Skeletal muscle tissue (tissue), 4 donors: Measurements from ENCODE around the gene CFAP100. TPM values are rescaled to one million over a fixed set of nuclear protein-coding genes. Genes with fewer than 3 reads are reported as not detected.
A peak's percentile ranks its signal among the peaks of the same experiment; 100 is the strongest.

Source experiments
- H3K27ac ChIP-seq: one replicate; pipeline ENCODE4 v1.7.0; 2013; ENCODE audit warnings: mild to moderate bottlenecking, low read depth, low read length, inconsistent platforms
- H3K27me3 ChIP-seq, 3 donors: one replicate each; pipeline ENCODE4 v1.7.0; 2013; ENCODE audit warnings: low read length in 3 of 3; ENCODE audit not compliant: control insufficient read depth in 3 of 3, insufficient read depth in 3 of 3
- H3K36me3 ChIP-seq, 3 donors: one replicate each; pipeline ENCODE4 v1.7.0; 2013; ENCODE audit warnings: low read length in 3 of 3; ENCODE audit not compliant: control insufficient read depth in 3 of 3, insufficient read depth in 3 of 3
- H3K4me1 ChIP-seq, 3 donors: one replicate each; pipeline ENCODE4 v1.7.0; 2013; ENCODE audit warnings: low read length in 3 of 3, mild to moderate bottlenecking in 3 of 3; ENCODE audit not compliant: control insufficient read depth in 3 of 3, insufficient read depth in 3 of 3
- H3K4me3 ChIP-seq, 3 donors: one replicate each; pipeline ENCODE4 v1.7.0; 2013; ENCODE audit warnings: low read length in 3 of 3
- H3K9ac ChIP-seq, 3 donors: one replicate each; pipeline ENCODE4 v1.7.0; 2013; ENCODE audit warnings: low read length in 3 of 3, mild to moderate bottlenecking in 3 of 3, moderate library complexity in 2 of 3, low read depth in 1 of 3
- H3K9me3 ChIP-seq, 3 donors: one replicate each; pipeline ENCODE4 v1.7.0; 2013; ENCODE audit warnings: low read length in 3 of 3; ENCODE audit not compliant: control insufficient read depth in 3 of 3
- total RNA-seq: library from RNA; depleted of rRNA; stranded (reverse); fragments of >200 nt; gene quantifications from one replicate; pipeline ENCODE4 v1.2.3, GENCODE V29; 2014
- donor health status: Osteomylitis.

Gene CFAP100
- total RNA-seq, 1 donor from 2014 or later, result not detected

GRCh38 chr3:126364731-126365301 is 29.9 kb upstream of the CFAP100 start:
- Histone ChIP-seq H3K9ac (no peak overlapping the region), H3K27me3 (peaks cover 0 to 15% (median 5%) of the 10 kb centered on the region in 3 donors), H3K9me3 (no peaks in the 10 kb centered on the region), H3K4me1 (peaks cover 3 to 5% (median 5%) of the 10 kb centered on the region in 3 donors), H3K36me3 (no peaks in the 10 kb centered on the region), H3K4me3 (no peak overlapping the region), H3K27ac (no peak overlapping the region)

GRCh38 chr3:126365351-126366277 is 29.1 kb upstream of the CFAP100 start:
- no peak overlapping the region for H3K4me3 ChIP-seq
- H3K27me3 ChIP-seq, result peaks cover 0 to 12% (median 0%) of the 10 kb centered on the region in 3 donors
- no peak overlapping the region for H3K9ac ChIP-seq
- H3K4me1 ChIP-seq, result peaks cover 10 to 13% (median 13%) of the 10 kb centered on the region in 3 donors
- no peaks in the 10 kb centered on the region for H3K9me3 ChIP-seq
- no peaks in the 10 kb centered on the region for H3K36me3 ChIP-seq
- H3K27ac ChIP-seq, result no peak overlapping the region

- Histone ChIP-seq H3K4me3 (no peak overlapping the region), H3K27ac (no peak overlapping the region), H3K36me3 (no peaks in the 10 kb centered on the region), H3K27me3 (peaks cover 0 to 3% (median 0%) of the 10 kb centered on the region in 3 donors), H3K9ac (no peak overlapping the region), H3K4me1 (peaks cover 12 to 24% (median 19%) of the 10 kb centered on the region in 3 donors), H3K9me3 (no peaks in the 10 kb centered on the region)
Measured at GRCh38 chr3:126367316-126367805, 27.3 kb upstream of the CFAP100 start.

GRCh38 chr3:126369490-126369889 is 25.2 kb upstream of the CFAP100 start:
- Histone ChIP-seq H3K4me1 (peaks cover 34 to 45% (median 41%) of the 10 kb centered on the region in 3 donors), H3K27ac (peak overlapping the region; percentile 67), H3K36me3 (no peaks in the 10 kb centered on the region), H3K4me3 (no peak overlapping the region), H3K9ac (no peak overlapping the region), H3K27me3 (peaks cover 0 to 3% (median 0%) of the 10 kb centered on the region in 3 donors), H3K9me3 (no peaks in the 10 kb centered on the region)

GRCh38 chr3:126370055-126370454 is 24.7 kb upstream of the CFAP100 start:
- Histone ChIP-seq H3K4me3 (peak overlapping the region in 1 of 3 donors; percentile 22), H3K4me1 (peaks cover 39 to 51% (median 45%) of the 10 kb centered on the region in 3 donors), H3K9me3 (no peaks in the 10 kb centered on the region), H3K27ac (peak overlapping the region; percentile 67), H3K27me3 (peaks cover 0 to 3% (median 0%) of the 10 kb centered on the region in 3 donors), H3K9ac (peak overlapping the region in 1 of 3 donors; percentile 66), H3K36me3 (no peaks in the 10 kb centered on the region)

GRCh38 chr3:126370606-126371005 is 24.1 kb upstream of the CFAP100 start:
- Histone ChIP-seq H3K27ac (peak overlapping the region; percentile 67), H3K9me3 (no peaks in the 10 kb centered on the region), H3K4me3 (no peak overlapping the region), H3K4me1 (peaks cover 39 to 57% (median 45%) of the 10 kb centered on the region in 3 donors), H3K9ac (peak overlapping the region in 1 of 3 donors; percentile 66), H3K27me3 (peaks cover 0 to 3% (median 0%) of the 10 kb centered on the region in 3 donors), H3K36me3 (no peaks in the 10 kb centered on the region)

GRCh38 chr3:126371096-126371705 is 23.5 kb upstream of the CFAP100 start:
- Histone ChIP-seq H3K36me3 (no peaks in the 10 kb centered on the region), H3K4me1 (peaks cover 39 to 59% (median 45%) of the 10 kb centered on the region in 3 donors), H3K4me3 (no peak overlapping the region), H3K27ac (no peak overlapping the region), H3K9ac (peak overlapping the region in 1 of 3 donors; percentile 8), H3K9me3 (no peaks in the 10 kb centered on the region), H3K27me3 (peaks cover 0 to 2% (median 0%) of the 10 kb centered on the region in 3 donors)

- no peaks in the 10 kb centered on the region for H3K36me3 ChIP-seq
- no peak overlapping the region for H3K27ac ChIP-seq
- no peaks in the 10 kb centered on the region for H3K27me3 ChIP-seq
- H3K4me1 ChIP-seq, result peaks cover 39 to 59% (median 45%) of the 10 kb centered on the region in 3 donors
- H3K9me3 ChIP-seq, result no peaks in the 10 kb centered on the region
- H3K9ac ChIP-seq, result peak overlapping the region in 1 of 3 donors; percentile 50
- H3K4me3 ChIP-seq, result no peak overlapping the region
Measured at GRCh38 chr3:126372413-126373145, 22.1 kb upstream of the CFAP100 start.

- Histone ChIP-seq H3K27me3 (no peaks in the 10 kb centered on the region), H3K4me3 (no peak overlapping the region), H3K9me3 (no peaks in the 10 kb centered on the region), H3K4me1 (peaks cover 39 to 59% (median 45%) of the 10 kb centered on the region in 3 donors), H3K9ac (peak overlapping the region in 1 of 3 donors; percentile 50), H3K36me3 (no peaks in the 10 kb centered on the region), H3K27ac (no peak overlapping the region)
Measured at GRCh38 chr3:126373146-126373613, 21.5 kb upstream of the CFAP100 start.
